HepG2 (cell line): Measurements from ENCODE around the gene DPP3. TPM values are rescaled to one million over a fixed set of nuclear protein-coding genes. Genes with fewer than 3 reads are reported as not detected.
A peak's percentile ranks its signal among the peaks of the same experiment; 100 is the strongest.

Experiments
- ATAC-seq: fragments of 200-7000 bp; cut with Tn5 transposase; 3 replicates; pipeline ENCODE4 v1.9.1; 2020; ENCODE audit warnings: mild to moderate bottlenecking, moderate library complexity
- BruUV-seq: library from RNA; stranded (reverse); fragments of 400-500 nt; replicated peaks from 2 replicates; lab custom pipeline; 2021; lab: Mats Ljungman, UMichigan
- CTCF ChIA-PET: fragments of 300-600 bp; formaldehyde crosslinking; extraction: SDS; loops from one replicate; lab custom pipeline; 2021; ENCODE audit warnings: low total read pairs, inconsistent platforms, low intra/inter-chr PET ratio; lab: Yijun Ruan, JAX
- POLR2A ChIA-PET: fragments of 350-600 bp; sonication (Branson Sonifier 250); formaldehyde crosslinking; loops from one replicate; lab custom pipeline; 2020; ENCODE audit warnings: antibody characterized with exemption, inconsistent platforms; lab: Yijun Ruan, JAX
- DNase-seq: peaks from one replicate; pipeline ENCODE4 v3.0.0-alpha.2; 2015; ENCODE audit warnings: low spot score
- FAIRE-seq: peaks from 3 replicates; lab custom pipeline; 2011; peaks lifted over from hg19 to GRCh38; lab: Jason Lieb, UNC
- H2AFZ ChIP-seq: one replicate; pipeline ENCODE4 v1.6.1; 2011; ENCODE audit warnings: low read length, inconsistent platforms
- H3K27ac ChIP-seq: fragments of 300-600 bp; 3 replicates; pipeline ENCODE4 v1.8.0; 2011; ENCODE audit warnings: mixed run types, mild to moderate bottlenecking, mixed read lengths, low read length, inconsistent platforms; ENCODE audit not compliant: insufficient read depth; ENCODE audit errors: extremely low read length
- H3K27me3 ChIP-seq, 2 experiments: fragments of 200-600 bp in 1 of 2; 2 replicates in 1 of 2; 3 replicates in 1 of 2; pipeline versions ENCODE4 v1.6.0 to v1.8.0; 2011; ENCODE audit warnings: low read length in 2 of 2, mild to moderate bottlenecking in 2 of 2, moderate library complexity in 2 of 2, inconsistent platforms in 1 of 2; ENCODE audit not compliant: insufficient read depth in 2 of 2, control insufficient read depth in 1 of 2
- H3K36me3 ChIP-seq, 2 experiments: fragments of 200-600 bp in 1 of 2; replicated peaks in 1 of 2; 2 replicates in 1 of 2; 3 replicates in 1 of 2; pipeline versions ENCODE4 v1.5.1 to v1.8.0; 2011; ENCODE audit warnings: low read length in 2 of 2, inconsistent platforms in 1 of 2; ENCODE audit not compliant: insufficient read depth in 2 of 2, control insufficient read depth in 1 of 2
- H3K4me1 ChIP-seq: 2 replicates; pipeline ENCODE4 v1.5.1; 2012; ENCODE audit warnings: low read length, inconsistent platforms; ENCODE audit not compliant: insufficient read depth
- H3K4me2 ChIP-seq: 2 replicates; pipeline ENCODE4 v1.6.0; 2011; ENCODE audit warnings: low read depth, low read length, inconsistent platforms
- H3K4me3 ChIP-seq, 3 experiments: fragments of 200-600 bp in 1 of 3; sonication (generic), shearing (Covaris generic) in 1 of 3; replicated peaks in 1 of 3; 2 replicates each; pipeline ENCODE4 v1.5.1; 2011 to 2016; ENCODE audit warnings: low read length in 3 of 3, inconsistent platforms in 2 of 3, low read depth in 2 of 3, mild to moderate bottlenecking in 2 of 3, control low read depth in 1 of 3, mixed read lengths in 1 of 3; ENCODE audit not compliant: insufficient read depth in 1 of 3
- H3K79me2 ChIP-seq: one replicate; pipeline ENCODE4 v1.6.1; 2011; ENCODE audit warnings: low read length, inconsistent platforms; ENCODE audit not compliant: insufficient read depth
- H3K9ac ChIP-seq: 2 replicates; pipeline ENCODE4 v1.6.0; 2011; ENCODE audit warnings: mild to moderate bottlenecking, low read depth, low read length, inconsistent platforms; ENCODE audit not compliant: insufficient read depth
- H3K9me3 ChIP-seq: 2 replicates; pipeline ENCODE4 v1.5.1; 2012; ENCODE audit warnings: mild to moderate bottlenecking, low read length
- H4K20me1 ChIP-seq: 2 replicates; pipeline ENCODE4 v1.6.0; 2011; ENCODE audit warnings: inconsistent platforms, mild to moderate bottlenecking, low read length, moderate library complexity; ENCODE audit not compliant: insufficient read depth
- HHEX ChIP-seq: IDR thresholded peaks from 2 replicates; pipeline ENCODE4 v1.6.1; 2016; ENCODE audit warnings: control low read depth
- NCOR1 ChIP-seq: fragments of 200-600 bp; sonication (generic); IDR thresholded peaks from 2 replicates; pipeline ENCODE4 v1.7.0; 2017; ENCODE audit warnings: antibody characterized with exemption, low read length, borderline replicate concordance
- POLR2AphosphoS2 ChIP-seq: IDR thresholded peaks from 2 replicates; pipeline ENCODE4 v1.6.1; 2011; ENCODE audit warnings: low read depth, low read length, improper control_type of control experiment
- SAP130 ChIP-seq: IDR thresholded peaks from 2 replicates; pipeline ENCODE4 v1.6.1; 2016; ENCODE audit warnings: low read depth
- TARDBP ChIP-seq: sonication (generic); formaldehyde crosslinking; IDR thresholded peaks from 2 replicates; pipeline ENCODE4 v1.8.0; 2022; ENCODE audit warnings: mild to moderate bottlenecking, missing genetic modification reagents
- ZBTB38 ChIP-seq: sonication (generic); formaldehyde crosslinking; IDR thresholded peaks from 2 replicates; pipeline ENCODE4 v1.5.1; 2020; ENCODE audit warnings: mild to moderate bottlenecking, missing genetic modification reagents
- ZNF12 ChIP-seq: sonication (generic); formaldehyde crosslinking; IDR thresholded peaks from 2 replicates; pipeline ENCODE4 v1.5.0; 2020; ENCODE audit warnings: missing genetic modification reagents
- ZNF318 ChIP-seq: sonication (generic); formaldehyde crosslinking; IDR thresholded peaks from 2 replicates; pipeline ENCODE4 v1.4.0; 2020; ENCODE audit warnings: mild to moderate bottlenecking, missing genetic modification reagents
- ZNF414 ChIP-seq: sonication (generic); formaldehyde crosslinking; IDR thresholded peaks from 2 replicates; pipeline ENCODE4 v1.5.0; 2020; ENCODE audit warnings: missing genetic modification reagents
- WGBS: methylation state at CpG from one replicate; pipeline ENCODE4 v1.1.6; 2017; ENCODE audit warnings: low lambda C conversion rate; 5-methylcytosine and 5-hydroxymethylcytosine counted together
- in situ Hi-C: cut with HindIII; loops from 2 replicates; pipeline ENCODE4 v1.10.0; 2017; ENCODE audit warnings: low pct_unique_long_range_greater_than_20kb; ENCODE audit not compliant: extremely low pct_ligation_motif_present
- intact Hi-C: fragments of 100-400 bp; cut with micrococcal nuclease; formaldehyde crosslinking; loops from one replicate; pipeline ENCODE4 v1.10.0; 2022; ENCODE audit not compliant: unreplicated experiment
- polyA plus RNA-seq, 8 experiments: library from polyadenylated mRNA; depleted of rRNA in 3 of 8; stranded (reverse) in 7 of 8; unstranded in 1 of 8; fragments of >200 nt; fragmentation: Illumina TruSeq in 4 of 8; extraction: Trizol in 4 of 8; gene quantifications; 2 replicates each; pipeline versions ENCODE4 v1.2.1 to v1.2.3, GENCODE V29; 2011 to 2016; ENCODE audit warnings: low read depth in 4 of 8, missing spikeins in 1 of 8, mixed read lengths in 1 of 8; ENCODE audit not compliant: insufficient read depth in 1 of 8
- total RNA-seq, 5 experiments: library from RNA; depleted of rRNA; stranded (reverse); fragments of >200 nt; fragmentation: Illumina TruSeq; extraction: Trizol; gene quantifications; 2 replicates each; pipeline ENCODE4 v1.2.3, GENCODE V29; 2016; ENCODE audit warnings: low read depth in 1 of 5
- TF ChIP-seq, protein P1 (sequence below): sonication (generic); formaldehyde crosslinking; IDR thresholded peaks from 2 replicates; pipeline ENCODE4 v1.4.0; 2020; ENCODE audit warnings: missing genetic modification reagents

Gene DPP3
- total and polyA plus RNA-seq, 2 of the 13 experiments (the other 11 are each of a cell fraction or from before 2014, with no cell fraction given) = 38.4 to 59.8 TPM

DNA sequence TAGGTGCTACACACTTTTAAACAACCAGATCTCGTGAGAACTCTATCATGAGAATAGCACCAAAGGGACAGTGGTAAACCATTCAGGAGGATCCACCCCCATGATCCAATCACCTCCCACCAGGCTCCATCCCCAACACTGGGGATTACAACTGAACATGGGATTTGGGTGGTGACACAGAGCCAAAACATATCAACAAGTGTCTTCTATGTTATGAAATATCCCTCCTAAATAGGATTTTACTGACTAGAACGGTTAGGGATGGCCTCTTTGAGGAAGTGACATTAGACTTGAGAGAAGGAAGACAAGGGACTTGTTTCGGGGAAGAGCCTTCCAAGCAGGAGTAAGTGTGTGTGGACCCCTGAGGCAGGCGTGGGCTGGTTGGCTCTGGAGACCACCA is 29.7 kb upstream of the DPP3 start:
- no peak for DNase-seq
- TF ChIP-seq TARDBP (no peak), ZBTB38 (CRISPR knock-in tag) (no peak), POLR2AphosphoS2 (no peak), ZNF414 (CRISPR knock-in tag) (no peak), HHEX (CRISPR knock-in tag) (no peak)
- TF ChIP-seq, protein P1, sequence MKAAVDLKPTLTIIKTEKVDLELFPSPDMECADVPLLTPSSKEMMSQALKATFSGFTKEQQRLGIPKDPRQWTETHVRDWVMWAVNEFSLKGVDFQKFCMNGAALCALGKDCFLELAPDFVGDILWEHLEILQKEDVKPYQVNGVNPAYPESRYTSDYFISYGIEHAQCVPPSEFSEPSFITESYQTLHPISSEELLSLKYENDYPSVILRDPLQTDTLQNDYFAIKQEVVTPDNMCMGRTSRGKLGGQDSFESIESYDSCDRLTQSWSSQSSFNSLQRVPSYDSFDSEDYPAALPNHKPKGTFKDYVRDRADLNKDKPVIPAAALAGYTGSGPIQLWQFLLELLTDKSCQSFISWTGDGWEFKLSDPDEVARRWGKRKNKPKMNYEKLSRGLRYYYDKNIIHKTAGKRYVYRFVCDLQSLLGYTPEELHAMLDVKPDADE (CRISPR knock-in tag) = no peak
- TF ChIP-seq, all 625 proteins: peak for 0
- POLR2A ChIA-PET = no interaction called here
- peaks cover 0 to 24% of the 10 kb centered on the region in 2 experiments; a peak in 3 of 5 replicates for H3K27me3 ChIP-seq
- BruUV-seq = no TSS peak
- H3K36me3 ChIP-seq = no peaks in the 10 kb centered on the region
- no peaks in the 10 kb centered on the region for H4K20me1 ChIP-seq
- no peak overlapping the region for H3K4me3 ChIP-seq
- 4% methylated on average over 4 of the region's 4 CpGs for WGBS
- no peak overlapping the region for H3K4me2 ChIP-seq
- in situ Hi-C loops = no loop called here
- no peaks in the 10 kb centered on the region for H3K9me3 ChIP-seq
- no peak overlapping the region for H2AFZ ChIP-seq
- H3K9ac ChIP-seq = no peak overlapping the region
- H3K4me1 ChIP-seq = peaks cover 14% of the 10 kb centered on the region
- no peak overlapping the region for H3K27ac ChIP-seq
- intact Hi-C loops = no loop called here
- H3K79me2 ChIP-seq = no peaks in the 10 kb centered on the region
- CTCF ChIA-PET = no interaction called here
- no peak for ATAC-seq
- FAIRE-seq = no peak

DNA sequence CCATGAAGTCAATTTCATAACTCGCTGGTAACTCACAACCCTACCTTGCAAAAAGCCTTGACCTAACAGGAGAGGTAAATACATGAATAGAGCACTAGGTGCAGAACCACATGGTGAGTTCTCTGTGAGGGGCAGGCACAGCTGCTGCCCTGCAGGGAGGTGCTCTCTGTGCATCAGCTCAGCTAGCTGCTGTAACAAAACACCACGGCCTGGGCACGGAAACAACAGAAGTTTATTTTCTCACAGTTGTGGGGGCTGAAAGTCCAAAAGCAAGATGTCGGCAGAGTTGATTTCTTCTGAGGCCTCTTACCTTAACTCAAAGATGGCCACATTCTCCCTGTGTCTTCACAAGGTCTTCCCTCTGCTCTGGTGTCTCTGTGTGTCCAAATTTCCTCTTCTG is 28.6 kb upstream of the DPP3 start:
- 3% methylated on average over 4 of the region's 4 CpGs for WGBS
- DNase-seq (no peak), ATAC-seq (no peak), FAIRE-seq (no peak)
- Histone ChIP-seq H4K20me1 (no peaks in the 10 kb centered on the region), H2AFZ (no peak overlapping the region), H3K27ac (no peak overlapping the region), H3K36me3 (no peaks in the 10 kb centered on the region), H3K4me1 (peaks cover 14% of the 10 kb centered on the region), H3K4me2 (no peak overlapping the region), H3K79me2 (no peaks in the 10 kb centered on the region), H3K9me3 (no peaks in the 10 kb centered on the region), H3K9ac (no peak overlapping the region), H3K27me3 (peaks cover 0 to 26% of the 10 kb centered on the region in 2 experiments; a peak in 3 of 5 replicates), H3K4me3 (no peak overlapping the region)
- POLR2A ChIA-PET = no interaction called here
- intact Hi-C loops (no loop called here), in situ Hi-C loops (no loop called here)
- BruUV-seq = no TSS peak
- CTCF ChIA-PET = no interaction called here
- TF ChIP-seq SAP130 (CRISPR knock-in tag) = no peak
- no peak for TF ChIP-seq ZNF318 (CRISPR knock-in tag)
- TF ChIP-seq NCOR1 = no peak
- peak; percentile 93 for TF ChIP-seq ZNF12 (CRISPR knock-in tag)
